HCT116 (cell line): ENCODE data around the gene SLC25A19. TPM values are rescaled to one million over a fixed set of nuclear protein-coding genes. Genes with fewer than 3 reads are reported as not detected.
A peak's percentile ranks its signal among the peaks of the same experiment; 100 is the strongest.

Experiments used
- ATAC-seq: fragments of 200-7000 bp; cut with Tn5 transposase; 2 replicates; pipeline ENCODE4 v1.9.1; 2020; ENCODE audit warnings: mild to moderate bottlenecking, moderate library complexity
- BruUV-seq: library from RNA; stranded (reverse); fragments of 400-500 nt; replicated peaks from 2 replicates; lab custom pipeline; 2021; lab: Mats Ljungman, UMichigan
- CTCF ChIA-PET: fragments of 300-600 bp; sonication (Branson Sonifier 250); formaldehyde crosslinking; loops from one replicate; lab custom pipeline; 2021; ENCODE audit warnings: antibody characterized with exemption; lab: Charles Lee
- POLR2A ChIA-PET: fragments of 300-600, 350-600 bp; sonication (Branson Sonifier 250); formaldehyde crosslinking; loops from one replicate; lab custom pipeline; 2021; ENCODE audit warnings: antibody characterized with exemption; lab: Charles Lee
- RAD21 ChIA-PET, 2 experiments: fragments of 300-600 bp; sonication (Branson Sonifier 250); formaldehyde crosslinking; loops; one replicate each; lab custom pipeline; 2023; ENCODE audit warnings: low total read pairs in 2 of 2; ENCODE audit not compliant: uncharacterized antibody in 2 of 2, unreplicated experiment in 2 of 2, low non-redundant PET in 1 of 2; lab: Charles Lee
- DNase-seq: peaks from one replicate; pipeline ENCODE4 v3.0.0-alpha.2; 2010; ENCODE audit warnings: low read depth, low spot score
- H2AFZ ChIP-seq: fragments of 200-600 bp; shearing (Covaris generic), sonication (generic); 2 replicates; pipeline ENCODE4 v1.6.1; 2017; ENCODE audit warnings: low read depth, mixed run types, mixed read lengths, antibody characterized with exemption, low read length; ENCODE audit not compliant: poor library complexity, severe bottlenecking
- H3K27ac ChIP-seq: 2 replicates; pipeline ENCODE4 v1.5.1; 2012; ENCODE audit warnings: low read depth, low read length
- H3K27me3 ChIP-seq: fragments of 200-600 bp; sonication (generic); 2 replicates; pipeline ENCODE4 v1.6.1; 2016; ENCODE audit warnings: mixed run types, low read length, mixed read lengths; ENCODE audit not compliant: insufficient read depth
- H3K36me3 ChIP-seq, 2 experiments: fragments of 200-500 bp in 1 of 2; fragments of 200-600 bp in 1 of 2; sonication (Bioruptor generic) in 1 of 2; sonication (generic) in 1 of 2; 2 replicates each; pipeline versions ENCODE4 v1.5.1 to v1.6.1; 2014 to 2016; ENCODE audit warnings: low read length in 2 of 2, inconsistent platforms in 1 of 2, mixed read lengths in 1 of 2, mixed run types in 1 of 2; ENCODE audit not compliant: insufficient read depth in 2 of 2, control insufficient read depth in 1 of 2
- H3K4me1 ChIP-seq, 2 experiments: fragments of 200-600 bp in 1 of 2; sonication (generic) in 1 of 2; 2 replicates each; pipeline versions ENCODE4 v1.5.1 to v1.6.1; 2012 to 2017; ENCODE audit warnings: low read length in 2 of 2, inconsistent platforms in 1 of 2, mild to moderate bottlenecking in 1 of 2, mixed read lengths in 1 of 2, mixed run types in 1 of 2, moderate library complexity in 1 of 2; ENCODE audit not compliant: insufficient read depth in 2 of 2, control insufficient read depth in 1 of 2
- H3K4me2 ChIP-seq: fragments of 200-600 bp; sonication (generic); 2 replicates; pipeline ENCODE4 v1.6.1; 2017; ENCODE audit warnings: mixed run types, low read length, mixed read lengths
- H3K4me3 ChIP-seq, 2 experiments: fragments of 200-600 bp in 1 of 2; sonication (generic) in 1 of 2; replicated peaks in 1 of 2; 2 replicates each; pipeline ENCODE4 v1.5.1; 2011 to 2016; ENCODE audit warnings: low read length in 2 of 2, control low read depth in 1 of 2, low read depth in 1 of 2, mild to moderate bottlenecking in 1 of 2, mixed read lengths in 1 of 2, mixed run types in 1 of 2
- H3K79me2 ChIP-seq: fragments of 200-600 bp; sonication (generic); 2 replicates; pipeline ENCODE4 v1.6.1; 2017; ENCODE audit warnings: mild to moderate bottlenecking, mixed run types, low read length, moderate library complexity, mixed read lengths; ENCODE audit not compliant: insufficient read depth
- H3K9ac ChIP-seq: fragments of 200-600 bp; sonication (generic); 2 replicates; pipeline ENCODE4 v1.6.1; 2016; ENCODE audit warnings: low read length, mixed read lengths
- H3K9me2 ChIP-seq: fragments of 200-600 bp; sonication (generic), shearing (Covaris generic); 2 replicates; pipeline ENCODE4 v1.6.1; 2017; ENCODE audit warnings: mixed run types, mild to moderate bottlenecking, moderate library complexity; ENCODE audit not compliant: insufficient read depth
- H3K9me3 ChIP-seq, 2 experiments: fragments of 200-500 bp in 1 of 2; fragments of 200-600 bp in 1 of 2; sonication (Bioruptor generic) in 1 of 2; sonication (generic) in 1 of 2; 2 replicates each; pipeline ENCODE4 v1.6.1; 2014 to 2017; ENCODE audit warnings: low read length in 2 of 2, mixed read lengths in 2 of 2, inconsistent platforms in 1 of 2, low read depth in 1 of 2, mild to moderate bottlenecking in 1 of 2, mixed run types in 1 of 2, moderate library complexity in 1 of 2; ENCODE audit not compliant: control insufficient read depth in 1 of 2, insufficient read depth in 1 of 2
- H4K20me1 ChIP-seq: fragments of 200-600 bp; sonication (generic), shearing (Covaris generic); 2 replicates; pipeline ENCODE4 v1.6.1; 2017; ENCODE audit warnings: mixed run types, mild to moderate bottlenecking, moderate library complexity; ENCODE audit not compliant: insufficient read depth
- ELF1 ChIP-seq: IDR thresholded peaks from 2 replicates; pipeline ENCODE4 v1.6.1; 2012; ENCODE audit warnings: low read depth, borderline replicate concordance
- POLR2A ChIP-seq: IDR thresholded peaks from 2 replicates; pipeline ENCODE4 v1.7.0; 2011; ENCODE audit warnings: borderline replicate concordance; ENCODE audit not compliant: insufficient read depth, insufficient read length; ENCODE audit errors: extremely low read depth
- POLR2AphosphoS5 ChIP-seq: IDR thresholded peaks from 2 replicates; pipeline ENCODE4 v1.6.1; 2011; ENCODE audit warnings: mild to moderate bottlenecking, low read depth, low read length, moderate library complexity
- RAD21 ChIP-seq: IDR thresholded peaks from 2 replicates; pipeline ENCODE4 v1.6.1; 2012; ENCODE audit warnings: low read depth, mild to moderate bottlenecking
- SIN3A ChIP-seq: IDR thresholded peaks from 2 replicates; pipeline ENCODE4 v1.6.1; 2012; ENCODE audit warnings: low read depth
- SRF ChIP-seq: IDR thresholded peaks from 2 replicates; pipeline ENCODE4 v1.6.1; 2012; ENCODE audit warnings: low read depth
- TCF7L2 ChIP-seq: IDR thresholded peaks from 2 replicates; pipeline ENCODE4 v1.7.0; 2011; ENCODE audit warnings: borderline replicate concordance, inconsistent platforms; ENCODE audit not compliant: insufficient read depth, insufficient read length; ENCODE audit errors: extremely low read depth
- intact Hi-C: fragments of 100-400 bp; cut with micrococcal nuclease; formaldehyde crosslinking; loops from 2 replicates; pipeline ENCODE4 v1.10.0; 2022
- total RNA-seq: library from RNA; stranded (reverse); gene quantifications from one replicate; pipeline ENCODE4 v1.2.1, GENCODE V29; 2021; ENCODE audit not compliant: unreplicated experiment
- TF ChIP-seq, protein P1 (sequence below): IDR thresholded peaks from 2 replicates; pipeline ENCODE4 v1.6.1; 2011; ENCODE audit warnings: mild to moderate bottlenecking, low read length, moderate library complexity; ENCODE audit not compliant: insufficient replicate concordance; ENCODE audit errors: extremely low read depth

SLC25A19 gene
- total RNA-seq, 1 experiment from 2014 or later, result 38.7 TPM

GRCh38 chr17:75266316-75267152, 22.7 kb downstream of the SLC25A19 start:
- BruUV-seq, result no TSS peak
- CTCF ChIA-PET, result no interaction called here
- intact Hi-C loops, result loop anchor here (10.0 kb wide), 1 partner anchor 152 kb away; no protein-coding TSS in a partner anchor
- no peak overlapping the region for H3K4me3 ChIP-seq
- H3K9me3 ChIP-seq, result no peaks in the 10 kb centered on the region
- peaks cover 29% of the 10 kb centered on the region for H3K79me2 ChIP-seq
- 0 out of 2 replicates have a peak, but pooled peaks have one; percentile 13 for TF ChIP-seq POLR2AphosphoS5
- TF ChIP-seq RAD21, result no peak
- TF ChIP-seq, all 23 proteins: peak for 1
- POLR2A ChIA-PET, result no interaction called here
- H3K4me1 ChIP-seq, result peaks cover 18 to 40% of the 10 kb centered on the region in 2 experiments
- no peak overlapping the region for H3K27ac ChIP-seq
- ATAC-seq (no peak), DNase-seq (no peak)
- H3K9me2 ChIP-seq, result no peaks in the 10 kb centered on the region
- RAD21 ChIA-PET, result no interaction called here
- H3K4me2 ChIP-seq, result no peak overlapping the region
- peaks cover 18 to 39% of the 10 kb centered on the region in 2 experiments; a peak in 3 of 4 replicates for H3K36me3 ChIP-seq
- no peak overlapping the region for H3K9ac ChIP-seq
- H2AFZ ChIP-seq, result no peak overlapping the region
- no peaks in the 10 kb centered on the region for H3K27me3 ChIP-seq
- H4K20me1 ChIP-seq, result no peaks in the 10 kb centered on the region

DNA sequence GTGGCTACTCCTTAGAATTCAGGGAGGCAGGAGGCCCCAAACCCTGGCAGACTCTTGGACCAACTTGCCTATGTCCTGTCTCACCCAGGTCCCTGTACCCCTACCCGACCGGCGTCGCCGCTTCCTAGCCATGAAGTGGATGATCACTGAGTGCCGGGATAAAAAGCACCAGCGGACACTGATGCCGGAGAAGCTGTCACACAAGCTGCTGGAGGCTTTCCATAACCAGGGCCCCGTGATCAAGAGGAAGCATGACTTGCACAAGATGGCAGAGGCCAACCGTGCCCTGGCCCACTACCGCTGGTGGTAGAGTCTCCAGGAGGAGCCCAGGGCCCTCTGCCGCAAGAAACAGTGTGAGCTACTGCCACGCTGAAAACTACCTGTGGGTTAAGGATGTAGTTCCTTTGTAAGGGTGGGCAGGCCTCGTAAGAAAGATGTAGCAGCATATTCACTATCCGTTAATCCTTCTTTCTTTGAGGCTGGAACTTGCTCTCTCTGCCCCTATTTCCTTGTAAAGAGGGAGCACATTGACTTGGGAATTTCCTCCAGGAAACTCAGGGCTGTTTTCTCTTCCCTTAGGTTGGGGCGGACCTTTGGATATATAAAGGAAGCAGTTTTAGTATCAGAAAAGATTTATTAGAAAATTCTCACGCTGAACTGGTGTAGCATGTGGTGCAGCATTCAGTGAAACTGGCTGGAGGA, 23.5 kb downstream of the SLC25A19 start:
- no TSS peak for BruUV-seq
- RAD21 ChIA-PET, result no interaction called here
- peaks cover 18 to 41% of the 10 kb centered on the region in 2 experiments for H3K4me1 ChIP-seq
- H3K4me2 ChIP-seq, result no peak overlapping the region
- H3K27ac ChIP-seq, result no peak overlapping the region
- POLR2A ChIA-PET, result no interaction called here
- no peak for ATAC-seq
- H3K27me3 ChIP-seq, result no peaks in the 10 kb centered on the region
- TF ChIP-seq ELF1, result no peak
- no peak for TF ChIP-seq POLR2A
- TF ChIP-seq POLR2AphosphoS5, result no peak
- TF ChIP-seq TCF7L2, result no peak
- TF ChIP-seq, protein P1, sequence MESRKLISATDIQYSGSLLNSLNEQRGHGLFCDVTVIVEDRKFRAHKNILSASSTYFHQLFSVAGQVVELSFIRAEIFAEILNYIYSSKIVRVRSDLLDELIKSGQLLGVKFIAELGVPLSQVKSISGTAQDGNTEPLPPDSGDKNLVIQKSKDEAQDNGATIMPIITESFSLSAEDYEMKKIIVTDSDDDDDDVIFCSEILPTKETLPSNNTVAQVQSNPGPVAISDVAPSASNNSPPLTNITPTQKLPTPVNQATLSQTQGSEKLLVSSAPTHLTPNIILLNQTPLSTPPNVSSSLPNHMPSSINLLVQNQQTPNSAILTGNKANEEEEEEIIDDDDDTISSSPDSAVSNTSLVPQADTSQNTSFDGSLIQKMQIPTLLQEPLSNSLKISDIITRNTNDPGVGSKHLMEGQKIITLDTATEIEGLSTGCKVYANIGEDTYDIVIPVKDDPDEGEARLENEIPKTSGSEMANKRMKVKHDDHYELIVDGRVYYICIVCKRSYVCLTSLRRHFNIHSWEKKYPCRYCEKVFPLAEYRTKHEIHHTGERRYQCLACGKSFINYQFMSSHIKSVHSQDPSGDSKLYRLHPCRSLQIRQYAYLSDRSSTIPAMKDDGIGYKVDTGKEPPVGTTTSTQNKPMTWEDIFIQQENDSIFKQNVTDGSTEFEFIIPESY, result no peak
- no peak for TF ChIP-seq SRF
- no peak for TF ChIP-seq SIN3A
- H3K36me3 ChIP-seq, result peaks cover 18 to 39% of the 10 kb centered on the region in 2 experiments; a peak in 3 of 4 replicates
- H3K9me2 ChIP-seq, result no peaks in the 10 kb centered on the region
- H4K20me1 ChIP-seq, result no peaks in the 10 kb centered on the region
- intact Hi-C loops, result loop anchor here (10.0 kb wide), 1 partner anchor 151 kb away; no protein-coding TSS in a partner anchor
- H3K9ac ChIP-seq, result no peak overlapping the region
- no peaks in the 10 kb centered on the region for H3K9me3 ChIP-seq
- H2AFZ ChIP-seq, result no peak overlapping the region
- H3K79me2 ChIP-seq, result peaks cover 34% of the 10 kb centered on the region
- no peak for DNase-seq
- CTCF ChIA-PET, result no interaction called here
- H3K4me3 ChIP-seq, result no peak overlapping the region
